Measurements from ENCODE around the gene MTHFSD.

DNA sequence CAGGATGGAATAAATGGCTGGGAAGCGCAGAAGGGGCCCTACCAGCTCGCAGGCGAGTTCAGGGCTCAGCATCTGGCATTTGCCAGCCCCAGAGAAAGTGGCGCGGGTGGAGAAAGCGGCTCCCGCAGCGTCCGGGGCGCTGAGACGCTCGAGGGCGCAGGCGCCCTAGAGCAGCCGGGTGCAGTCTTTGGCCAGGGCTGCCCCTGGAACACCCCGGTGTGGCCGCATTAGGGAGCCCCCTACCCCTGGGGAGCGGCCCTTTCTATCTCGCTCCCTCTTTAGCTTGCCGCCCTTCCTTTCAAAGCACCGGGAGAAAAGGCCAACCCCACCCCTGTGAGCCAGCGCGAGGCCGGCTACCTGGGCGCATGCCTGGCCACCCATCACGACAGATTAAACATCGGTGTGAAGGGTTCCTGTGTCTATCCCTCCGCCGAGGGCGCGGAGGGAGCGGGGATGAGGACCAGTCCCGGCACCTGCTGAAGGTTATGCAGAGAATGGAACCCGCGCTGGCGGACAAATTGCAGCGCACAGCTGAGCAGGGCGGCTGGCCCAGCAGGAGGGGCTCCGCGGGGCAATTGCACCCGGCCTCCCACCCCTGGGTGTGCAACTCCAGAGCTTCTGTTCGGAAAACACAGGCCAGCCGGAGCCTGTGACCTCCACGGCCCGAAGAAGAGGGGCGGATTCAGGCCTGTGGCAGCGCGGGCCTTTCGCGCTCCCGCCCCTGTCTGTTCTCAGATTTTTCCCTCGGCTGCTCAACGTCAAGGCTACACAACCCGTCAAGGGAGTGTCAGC is 60.3 kb downstream of the MTHFSD start:
- TF ChIP-seq CTBP1 (IDR thresholded peaks at IDR 0.05; ENCODE audit: borderline replicate concordance): no peak
- no peak for TF ChIP-seq SP1 (IDR thresholded peaks at IDR 0.05)
- TF ChIP-seq TARDBP (IDR thresholded peaks at IDR 0.05): no peak
- TF ChIP-seq ELF4 (IDR thresholded peaks at IDR 0.05): no peak
- TF ChIP-seq FOXM1 (IDR thresholded peaks at IDR 0.05; ENCODE audit: borderline replicate concordance): no peak
- no peak for TF ChIP-seq ARNT (IDR thresholded peaks at IDR 0.05)
- TF ChIP-seq BHLHE40 (IDR thresholded peaks at IDR 0.05; ENCODE audit: borderline replicate concordance): no peak
- TF ChIP-seq FOXK2 (IDR thresholded peaks at IDR 0.05): no peak
